HEK293 (cell line): ENCODE data around the gene TNN.

ENCODE experiments used
- CTCF ChIA-PET: fragments of 350-600 bp; formaldehyde crosslinking; extraction: SDS; loops from one replicate; lab custom pipeline; 2021; ENCODE audit warnings: antibody characterized with exemption; lab: Yijun Ruan, JAX
- POLR2A ChIA-PET: fragments of 300-600 bp; formaldehyde crosslinking; extraction: SDS; loops from one replicate; lab custom pipeline; 2020; ENCODE audit warnings: antibody characterized with exemption, inconsistent platforms; lab: Yijun Ruan, JAX
- H3K27ac ChIP-seq: fragments of 200-500 bp; sonication (Bioruptor generic); 2 replicates; pipeline ENCODE4 v1.5.1; 2014; ENCODE audit warnings: low read depth, low read length, control low read depth, inconsistent platforms; ENCODE audit errors: extremely low read depth
- H3K36me3 ChIP-seq, 2 experiments: fragments of 200-500 bp in 1 of 2; sonication (Bioruptor generic) in 1 of 2; 1 replicate in 1 of 2; 2 replicates in 1 of 2; pipeline ENCODE4 v1.5.1; 2014 to 2017; ENCODE audit warnings: inconsistent platforms in 2 of 2, low read length in 2 of 2; ENCODE audit not compliant: control insufficient read depth in 2 of 2, insufficient read depth in 1 of 2
- H3K4me1 ChIP-seq: fragments of 200-500 bp; sonication (Bioruptor generic); 2 replicates; pipeline ENCODE4 v1.5.1; 2014; ENCODE audit warnings: mild to moderate bottlenecking, low read length, inconsistent platforms; ENCODE audit not compliant: control insufficient read depth, insufficient read depth
- H3K4me3 ChIP-seq: 2 replicates; pipeline ENCODE4 v1.5.1; 2011; ENCODE audit warnings: low read depth, mild to moderate bottlenecking, control low read depth, low read length, moderate library complexity
- H3K9me3 ChIP-seq: fragments of 200-500 bp; sonication (Bioruptor generic); 2 replicates; pipeline ENCODE4 v1.5.1; 2014; ENCODE audit warnings: low read depth, low read length, inconsistent platforms; ENCODE audit not compliant: control insufficient read depth, insufficient read depth
- ELK4 ChIP-seq: IDR thresholded peaks from 2 replicates; pipeline ENCODE4 v1.6.1; 2011; ENCODE audit warnings: mild to moderate bottlenecking, low read depth, low read length, borderline replicate concordance
- KLF17 ChIP-seq: fragments of 450-650 bp; formaldehyde crosslinking; IDR thresholded peaks from 2 replicates; pipeline ENCODE4 v1.5.1; 2016; ENCODE audit warnings: missing biosample characterization, missing genetic modification characterization
- KLF9 ChIP-seq: fragments of 450-650 bp; formaldehyde crosslinking; IDR thresholded peaks from 2 replicates; pipeline ENCODE4 v1.5.1; 2016; ENCODE audit warnings: missing biosample characterization, missing genetic modification characterization, low read depth
- MEIS1 ChIP-seq: sonication (generic); formaldehyde crosslinking; IDR thresholded peaks from 2 replicates; pipeline ENCODE4 v1.8.1; 2022; ENCODE audit warnings: missing genetic modification reagents, mild to moderate bottlenecking, borderline replicate concordance
- PRDM10 ChIP-seq: fragments of 450-650 bp; formaldehyde crosslinking; IDR thresholded peaks from 2 replicates; pipeline ENCODE4 v1.5.1; 2016; ENCODE audit warnings: missing biosample characterization, missing genetic modification characterization
- SP3 ChIP-seq: fragments of 450-650 bp; formaldehyde crosslinking; IDR thresholded peaks from 2 replicates; pipeline ENCODE4 v1.5.1; 2016; ENCODE audit warnings: missing biosample characterization, missing genetic modification characterization
- YY1 ChIP-seq: fragments of 450-650 bp; formaldehyde crosslinking; IDR thresholded peaks from 2 replicates; pipeline ENCODE4 v1.5.1; 2018; ENCODE audit warnings: missing biosample characterization, missing genetic modification characterization
- ZBTB44 ChIP-seq: fragments of 450-650 bp; IDR thresholded peaks from 2 replicates; pipeline ENCODE4 v1.5.1; 2018; ENCODE audit warnings: missing biosample characterization, mild to moderate bottlenecking, missing genetic modification characterization
- ZEB2 ChIP-seq: fragments of 450-650 bp; formaldehyde crosslinking; IDR thresholded peaks from 2 replicates; pipeline ENCODE4 v1.5.1; 2016; ENCODE audit warnings: missing biosample characterization, missing genetic modification characterization
- ZNF148 ChIP-seq: fragments of 450-650 bp; formaldehyde crosslinking; IDR thresholded peaks from 2 replicates; pipeline ENCODE4 v1.5.0; 2017; ENCODE audit warnings: missing biosample characterization, missing genetic modification characterization, borderline replicate concordance
- ZNF19 ChIP-seq: fragments of 450-650 bp; formaldehyde crosslinking; IDR thresholded peaks from 2 replicates; pipeline ENCODE4; 2016; ENCODE audit warnings: missing biosample characterization, missing genetic modification characterization, low read depth
- ZNF274 ChIP-seq, 2 experiments: fragments of 200-500 bp in 1 of 2; fragments of 450-650 bp in 1 of 2; sonication (Bioruptor generic) in 1 of 2; formaldehyde crosslinking in 1 of 2; IDR thresholded peaks; 2 replicates each; pipeline versions ENCODE4 v1.5.1 to v1.6.1; 2014 to 2016; ENCODE audit warnings: borderline replicate concordance in 1 of 2, inconsistent platforms in 1 of 2, low read length in 1 of 2, missing biosample characterization in 1 of 2, missing genetic modification characterization in 1 of 2
- ZNF513 ChIP-seq: fragments of 450-650 bp; IDR thresholded peaks from 2 replicates; pipeline ENCODE4 v1.5.1; 2018; ENCODE audit warnings: missing biosample characterization, missing genetic modification characterization
- ZNF514 ChIP-seq: fragments of 450-650 bp; formaldehyde crosslinking; IDR thresholded peaks from 2 replicates; pipeline ENCODE4 v1.5.1; 2016; ENCODE audit warnings: missing biosample characterization, missing genetic modification characterization
- ZSCAN23 ChIP-seq: fragments of 450-650 bp; formaldehyde crosslinking; IDR thresholded peaks from 2 replicates; pipeline ENCODE4 v1.5.1; 2016; ENCODE audit warnings: missing biosample characterization, missing genetic modification characterization

TNN gene

GRCh38 chr1:175019524-175019923, 48.1 kb upstream of the TNN start:
- POLR2A ChIA-PET, result no interaction called here
- Histone ChIP-seq H3K4me1 (no peaks in the 10 kb centered on the region; the same call in 1 of the 2 replicates), H3K36me3 (peaks cover 30 to 51% of the 10 kb centered on the region in 2 experiments), H3K4me3 (no peak overlapping the region), H3K9me3 (no peaks in the 10 kb centered on the region), H3K27ac (no peak overlapping the region)
- TF ChIP-seq KLF9 (tag by site-specific recombination), result no peak
- TF ChIP-seq ZNF513 (tag by site-specific recombination), result no peak
- no peak for TF ChIP-seq ELK4
- TF ChIP-seq ZNF148, result no peak
- TF ChIP-seq ZBTB44 (tag by site-specific recombination), result no peak
- no peak for TF ChIP-seq YY1 (tag by site-specific recombination)
- TF ChIP-seq ZNF514 (tag by site-specific recombination), result no peak
- TF ChIP-seq ZNF19, result no peak
- no peak for TF ChIP-seq ZEB2 (tag by site-specific recombination)
- no peak for TF ChIP-seq ZNF274 (IDR thresholded peaks at IDR 0.05; ENCODE audit: low read length)
- no peak for TF ChIP-seq ZNF274 (tag by site-specific recombination; IDR thresholded peaks at IDR 0.05; ENCODE audit: borderline replicate concordance)
- TF ChIP-seq PRDM10 (tag by site-specific recombination), result no peak
- TF ChIP-seq SP3 (tag by site-specific recombination), result no peak
- no peak for TF ChIP-seq ZSCAN23 (tag by site-specific recombination)
- TF ChIP-seq KLF17, result no peak
- no peak for TF ChIP-seq MEIS1 (CRISPR knock-in tag)
- CTCF ChIA-PET, result interaction anchor here (0.6 kb wide), 1 partner anchor 134 kb away, joined by 3 read pairs; no protein-coding TSS in a partner anchor
